Tibial nerve (tissue), 4 donors: ENCODE data around the gene ANKRD44. TPM values are rescaled to one million over a fixed set of nuclear protein-coding genes. Genes with fewer than 3 reads are reported as not detected.

Experiments
- DNase-seq, 2 donors: peaks; one replicate each; pipeline ENCODE4 v3.0.0-alpha.2; 2019; ENCODE audit warnings: low spot score in 2 of 2
- H3K27ac ChIP-seq, 4 donors: fragments of 200-600 bp; sonication (generic) in 3 of 4; one replicate each; pipeline ENCODE4 v1.5.1; 2017 to 2019; ENCODE audit warnings: mild to moderate bottlenecking in 1 of 4
- H3K27me3 ChIP-seq, 2 donors: fragments of 200-600 bp; sonication (generic) in 1 of 2; one replicate each; pipeline versions ENCODE4 v1.5.1 to v1.6.0; 2017 to 2019
- H3K36me3 ChIP-seq, 3 donors: fragments of 200-600 bp; sonication (generic); one replicate each; pipeline ENCODE4 v1.5.1; 2018 to 2019
- H3K4me1 ChIP-seq, 4 donors: fragments of 200-600 bp; sonication (generic) in 3 of 4; one replicate each; pipeline ENCODE4 v1.5.1; 2017 to 2019
- H3K4me3 ChIP-seq, 4 donors: fragments of 200-600 bp; sonication (generic) in 3 of 4; one replicate each; pipeline ENCODE4 v1.5.1; 2017 to 2019; ENCODE audit warnings: mild to moderate bottlenecking in 1 of 4, moderate library complexity in 1 of 4
- H3K9me3 ChIP-seq, 4 donors: fragments of 200-600 bp; sonication (generic) in 3 of 4; one replicate each; pipeline ENCODE4 v1.5.1; 2017 to 2019
- EP300 ChIP-seq, 2 donors: sonication (generic); formaldehyde crosslinking; IDR thresholded peaks; one replicate each; pipeline ENCODE4 v1.6.1; 2017; ENCODE audit warnings: antibody characterized with exemption in 2 of 2, mild to moderate bottlenecking in 1 of 2
- POLR2A ChIP-seq, 2 donors: fragments of 450-650 bp; IDR thresholded peaks; one replicate each; pipeline ENCODE4 v1.6.1; 2017; ENCODE audit warnings: antibody characterized with exemption in 2 of 2, mild to moderate bottlenecking in 2 of 2, moderate library complexity in 2 of 2
- WGBS, 2 donors: methylation state at CpG; one replicate each; pipeline ENCODE4 v1.1.5; 2018; 5-methylcytosine and 5-hydroxymethylcytosine counted together
- total RNA-seq, 4 donors: library from RNA; depleted of rRNA; stranded (reverse); fragments of >200 nt; gene quantifications; one replicate each; pipeline ENCODE4 v1.1.0, GENCODE V29; 2016
- TF ChIP-seq, protein P1 (sequence below), 5 experiments: fragments of 200-600 bp in 3 of 5; fragments of 450-650 bp in 2 of 5; sonication (generic) in 3 of 5; IDR thresholded peaks; one replicate each; pipeline ENCODE4 v1.5.1; 2016 to 2019; ENCODE audit warnings: antibody characterized with exemption in 5 of 5, mild to moderate bottlenecking in 3 of 5, moderate library complexity in 2 of 5

ANKRD44 gene
- total RNA-seq, 4 donors from 2014 or later, result 28.5 to 48.9 (median 41.5) TPM

DNA sequence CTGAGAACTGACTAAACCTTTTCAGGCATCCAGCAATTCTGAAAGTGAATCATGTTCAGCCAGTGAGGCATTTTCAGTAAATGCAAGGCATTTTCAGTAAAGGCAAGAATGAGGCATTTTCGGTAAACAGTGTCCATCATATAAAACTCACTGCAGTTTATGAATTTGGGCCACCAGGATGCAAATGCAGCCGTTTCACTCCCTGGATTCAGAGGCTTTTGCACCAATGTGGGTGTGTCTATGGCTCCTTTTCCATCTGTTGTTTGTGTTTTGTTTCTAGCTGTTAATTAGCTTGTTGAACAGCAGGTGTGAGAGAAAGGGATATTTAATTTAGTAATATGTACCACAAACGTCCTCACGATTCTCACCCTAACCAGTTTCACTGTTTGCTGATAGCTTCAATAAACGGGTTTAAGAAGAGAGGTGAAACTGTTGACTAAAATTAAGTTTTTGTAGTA, 267.8 kb downstream of the ANKRD44 start:
- no peak for DNase-seq
- Histone ChIP-seq H3K36me3 (no peaks in the 10 kb centered on the region), H3K27me3 (no peaks in the 10 kb centered on the region), H3K9me3 (no peaks in the 10 kb centered on the region), H3K4me3 (no peak overlapping the region), H3K27ac (no peak overlapping the region), H3K4me1 (peaks cover 0 to 9% (median 0%) of the 10 kb centered on the region in 4 donors)
- TF ChIP-seq, protein P1, sequence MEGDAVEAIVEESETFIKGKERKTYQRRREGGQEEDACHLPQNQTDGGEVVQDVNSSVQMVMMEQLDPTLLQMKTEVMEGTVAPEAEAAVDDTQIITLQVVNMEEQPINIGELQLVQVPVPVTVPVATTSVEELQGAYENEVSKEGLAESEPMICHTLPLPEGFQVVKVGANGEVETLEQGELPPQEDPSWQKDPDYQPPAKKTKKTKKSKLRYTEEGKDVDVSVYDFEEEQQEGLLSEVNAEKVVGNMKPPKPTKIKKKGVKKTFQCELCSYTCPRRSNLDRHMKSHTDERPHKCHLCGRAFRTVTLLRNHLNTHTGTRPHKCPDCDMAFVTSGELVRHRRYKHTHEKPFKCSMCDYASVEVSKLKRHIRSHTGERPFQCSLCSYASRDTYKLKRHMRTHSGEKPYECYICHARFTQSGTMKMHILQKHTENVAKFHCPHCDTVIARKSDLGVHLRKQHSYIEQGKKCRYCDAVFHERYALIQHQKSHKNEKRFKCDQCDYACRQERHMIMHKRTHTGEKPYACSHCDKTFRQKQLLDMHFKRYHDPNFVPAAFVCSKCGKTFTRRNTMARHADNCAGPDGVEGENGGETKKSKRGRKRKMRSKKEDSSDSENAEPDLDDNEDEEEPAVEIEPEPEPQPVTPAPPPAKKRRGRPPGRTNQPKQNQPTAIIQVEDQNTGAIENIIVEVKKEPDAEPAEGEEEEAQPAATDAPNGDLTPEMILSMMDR (IDR thresholded peaks at IDR 0.05), result no peak
- TF ChIP-seq POLR2A (IDR thresholded peaks at IDR 0.05) (no peak), EP300 (IDR thresholded peaks at IDR 0.05) (no peak)
- 87 to 92% methylated on average over 5 of the region's 5 CpGs for WGBS, 2 donors

DNA sequence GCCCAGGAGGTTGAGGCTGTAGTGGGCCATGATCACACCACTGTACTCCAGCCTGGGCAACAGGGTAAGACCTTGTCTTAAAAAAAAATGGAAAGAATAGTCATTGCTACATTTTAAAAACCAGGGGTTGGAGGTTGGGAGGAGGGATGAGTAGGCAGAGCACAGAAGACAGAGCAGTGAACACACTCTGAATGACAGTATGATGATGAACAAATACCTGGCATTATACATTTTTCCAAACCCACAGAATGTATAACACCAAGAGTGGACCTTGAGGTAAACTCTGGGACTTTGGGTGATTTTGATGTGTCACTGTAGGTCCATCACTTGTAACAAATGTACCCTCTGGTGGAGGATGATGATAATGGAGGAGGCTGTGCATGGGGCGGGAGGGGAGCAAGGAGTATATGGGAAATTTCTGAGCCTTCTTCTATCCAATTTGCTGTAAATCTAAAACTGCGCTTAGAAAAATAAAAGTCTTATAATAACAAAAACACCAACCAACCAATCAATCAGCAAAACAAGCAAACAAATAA, 272.6 kb downstream of the ANKRD44 start:
- Histone ChIP-seq H3K4me1 (peaks cover 0 to 13% (median 0%) of the 10 kb centered on the region in 4 donors), H3K27ac (no peak overlapping the region), H3K27me3 (no peaks in the 10 kb centered on the region), H3K36me3 (no peaks in the 10 kb centered on the region), H3K4me3 (no peak overlapping the region), H3K9me3 (no peaks in the 10 kb centered on the region)
- no peak for TF ChIP-seq POLR2A (IDR thresholded peaks at IDR 0.05)
- 96 to 97% methylated on average over 2 of the region's 2 CpGs for WGBS, 2 donors
- no peak for DNase-seq

DNA sequence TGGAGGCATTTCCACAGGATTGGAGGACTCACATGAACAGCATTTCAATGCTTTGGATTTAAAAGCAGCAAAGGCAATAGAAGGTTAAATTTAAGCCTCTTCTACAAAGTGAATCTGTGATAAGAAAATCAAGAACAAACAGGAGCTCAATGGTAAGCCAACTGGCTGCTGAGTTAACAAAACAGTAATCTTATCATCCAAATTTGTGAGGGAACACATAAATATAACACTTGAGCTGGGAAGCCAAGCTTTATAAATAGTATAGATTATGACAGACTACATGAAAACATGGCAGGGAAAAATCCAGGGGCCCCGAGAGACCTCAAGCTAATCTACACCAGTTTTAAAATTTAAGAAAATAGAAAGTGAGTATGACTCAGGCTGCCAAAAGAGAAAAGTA, 275.6 kb downstream of the ANKRD44 start:
- H3K27me3 ChIP-seq, result no peaks in the 10 kb centered on the region
- WGBS, 2 donors, result 79 to 93% methylated on average over 1 of the region's 1 CpG
- H3K36me3 ChIP-seq, result no peaks in the 10 kb centered on the region
- no peaks in the 10 kb centered on the region for H3K9me3 ChIP-seq
- H3K27ac ChIP-seq, result no peak overlapping the region
- no peak overlapping the region for H3K4me3 ChIP-seq
- TF ChIP-seq POLR2A (IDR thresholded peaks at IDR 0.05) (no peak), EP300 (IDR thresholded peaks at IDR 0.05) (no peak)
- TF ChIP-seq, protein P1 (IDR thresholded peaks at IDR 0.05), result no peak
- no peak for DNase-seq
- H3K4me1 ChIP-seq, result peaks cover 0 to 13% (median 0%) of the 10 kb centered on the region in 4 donors

DNA sequence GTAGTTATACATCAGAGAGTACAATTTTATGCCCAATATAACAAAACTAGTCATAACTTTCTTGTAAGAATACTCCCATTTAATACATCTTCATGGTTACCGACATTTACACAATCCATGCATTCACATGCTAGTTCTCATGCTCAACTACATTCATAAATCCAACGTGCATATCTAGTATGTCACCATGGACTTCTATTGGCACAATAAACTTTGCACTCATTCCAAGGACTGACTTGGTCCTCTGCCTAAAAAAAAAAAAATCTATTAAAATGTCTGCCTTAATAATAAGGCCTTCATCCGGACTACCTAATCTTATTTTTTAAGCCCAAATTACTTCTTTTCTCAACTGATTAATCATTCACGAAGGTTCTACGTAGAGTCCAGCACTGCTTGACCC, 276.3 kb downstream of the ANKRD44 start:
- TF ChIP-seq EP300 (IDR thresholded peaks at IDR 0.05) (no peak), POLR2A (IDR thresholded peaks at IDR 0.05) (no peak)
- TF ChIP-seq, protein P1 (IDR thresholded peaks at IDR 0.05), result no peak
- WGBS, 2 donors, result 49% methylated on average over 5 of the region's 5 CpGs
- H3K27ac ChIP-seq, result no peak overlapping the region
- no peak overlapping the region for H3K4me3 ChIP-seq
- no peaks in the 10 kb centered on the region for H3K27me3 ChIP-seq
- DNase-seq, result no peak
- peaks cover 0 to 4% (median 0%) of the 10 kb centered on the region in 3 donors for H3K36me3 ChIP-seq
- peaks cover 0 to 13% (median 0%) of the 10 kb centered on the region in 4 donors for H3K4me1 ChIP-seq
- H3K9me3 ChIP-seq, result no peaks in the 10 kb centered on the region

DNA sequence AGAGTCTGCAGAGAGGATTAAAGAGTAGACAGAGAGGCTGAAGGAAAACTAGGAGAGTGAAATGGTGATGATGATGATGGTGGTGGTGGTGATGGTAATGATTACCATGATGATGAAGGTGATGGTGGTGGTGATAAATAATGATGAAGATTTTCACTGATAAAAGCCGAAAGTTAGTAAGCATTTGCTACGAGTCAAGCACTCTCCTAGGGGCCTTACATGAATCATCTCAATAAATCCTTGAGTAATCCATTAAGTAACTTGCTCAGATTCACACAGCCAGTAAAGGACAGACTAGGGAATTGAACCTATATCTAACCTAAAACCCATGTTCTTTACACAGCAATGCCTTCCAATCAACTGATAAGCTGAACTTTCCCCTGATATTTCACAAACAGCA, 277.4 kb downstream of the ANKRD44 start:
- Histone ChIP-seq H3K27ac (no peak overlapping the region), H3K36me3 (peaks cover 0 to 7% (median 0%) of the 10 kb centered on the region in 3 donors), H3K9me3 (no peaks in the 10 kb centered on the region), H3K27me3 (no peaks in the 10 kb centered on the region), H3K4me1 (peaks cover 0 to 4% (median 0%) of the 10 kb centered on the region in 4 donors), H3K4me3 (no peak overlapping the region)
- WGBS, 2 donors, result 94 to 96% methylated on average over 2 of the region's 2 CpGs
- no peak for DNase-seq
- TF ChIP-seq POLR2A (IDR thresholded peaks at IDR 0.05), result no peak
- TF ChIP-seq, protein P1 (IDR thresholded peaks at IDR 0.05), result no peak
- no peak for TF ChIP-seq EP300 (IDR thresholded peaks at IDR 0.05)
